ENCODE results near the gene FRYL.

DNA sequence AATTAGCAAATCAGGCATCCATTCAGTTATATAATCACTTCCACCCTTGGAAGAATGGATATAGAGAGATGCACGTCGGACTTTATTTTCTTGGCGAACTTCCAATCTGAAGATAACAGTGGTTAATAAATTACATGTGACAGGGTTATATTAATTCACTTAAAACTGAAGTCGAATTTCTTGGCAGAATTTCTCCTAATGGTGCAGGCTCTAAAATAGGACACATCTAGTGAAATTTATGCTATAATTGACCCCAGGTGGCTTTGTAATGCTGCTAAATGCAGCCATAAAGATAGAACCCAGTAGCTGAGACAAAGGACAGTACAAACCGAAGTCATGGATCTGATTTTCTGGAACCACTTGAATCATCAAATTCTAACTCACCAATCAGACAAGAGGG is 317.7 kb downstream of the FRYL start:
- TF ChIP-seq EZH2 (IDR thresholded peaks at IDR 0.05; ENCODE audit: borderline replicate concordance, low read depth, low read length, poor library complexity, severe bottlenecking) = no peak
- TF ChIP-seq, protein P1, sequence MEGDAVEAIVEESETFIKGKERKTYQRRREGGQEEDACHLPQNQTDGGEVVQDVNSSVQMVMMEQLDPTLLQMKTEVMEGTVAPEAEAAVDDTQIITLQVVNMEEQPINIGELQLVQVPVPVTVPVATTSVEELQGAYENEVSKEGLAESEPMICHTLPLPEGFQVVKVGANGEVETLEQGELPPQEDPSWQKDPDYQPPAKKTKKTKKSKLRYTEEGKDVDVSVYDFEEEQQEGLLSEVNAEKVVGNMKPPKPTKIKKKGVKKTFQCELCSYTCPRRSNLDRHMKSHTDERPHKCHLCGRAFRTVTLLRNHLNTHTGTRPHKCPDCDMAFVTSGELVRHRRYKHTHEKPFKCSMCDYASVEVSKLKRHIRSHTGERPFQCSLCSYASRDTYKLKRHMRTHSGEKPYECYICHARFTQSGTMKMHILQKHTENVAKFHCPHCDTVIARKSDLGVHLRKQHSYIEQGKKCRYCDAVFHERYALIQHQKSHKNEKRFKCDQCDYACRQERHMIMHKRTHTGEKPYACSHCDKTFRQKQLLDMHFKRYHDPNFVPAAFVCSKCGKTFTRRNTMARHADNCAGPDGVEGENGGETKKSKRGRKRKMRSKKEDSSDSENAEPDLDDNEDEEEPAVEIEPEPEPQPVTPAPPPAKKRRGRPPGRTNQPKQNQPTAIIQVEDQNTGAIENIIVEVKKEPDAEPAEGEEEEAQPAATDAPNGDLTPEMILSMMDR (conservative IDR thresholded peaks at IDR 0.05; ENCODE audit: low read depth, low read length) = no peak

Data from A673 (cell line).